Right lobe of liver (tissue), 4 donors: Measurements from ENCODE around the gene TNFRSF13B.

ENCODE experiments used
- CTCF ChIP-seq, 4 donors: fragments of 200-600 bp in 3 of 4; fragments of 450-650 bp in 1 of 4; IDR thresholded peaks; one replicate each; pipeline versions ENCODE4 v1.5.1 to v1.8.0; 2016 to 2022; ENCODE audit warnings: antibody characterized with exemption in 4 of 4, mild to moderate bottlenecking in 2 of 4
- POLR2A ChIP-seq: fragments of 450-650 bp; IDR thresholded peaks from one replicate; pipeline ENCODE4 v1.6.1; 2017; ENCODE audit warnings: antibody characterized with exemption, mild to moderate bottlenecking
- donor health status: DM: no; HTN: no; CAD: no.
- donor health status: DM: no; HTN: no; CAD: no.
- donor health status: DM: no; HTN: yes; CAD: no.

GRCh38 chr17:16961792-16962191, 10.1 kb downstream of the TNFRSF13B start:
- TF ChIP-seq CTCF (IDR thresholded peaks at IDR 0.05) (no peak), POLR2A (no peak)
